ENCODE data around the gene R3HDM2. TPM values are rescaled to one million over a fixed set of nuclear protein-coding genes. Genes with fewer than 3 reads are reported as not detected.
A peak's percentile ranks its signal among the peaks of the same experiment; 100 is the strongest.

R3HDM2 gene
- total RNA-seq, 4 donors from 2014 or later: 30.3 to 41.5 (median 35.1) TPM

DNA sequence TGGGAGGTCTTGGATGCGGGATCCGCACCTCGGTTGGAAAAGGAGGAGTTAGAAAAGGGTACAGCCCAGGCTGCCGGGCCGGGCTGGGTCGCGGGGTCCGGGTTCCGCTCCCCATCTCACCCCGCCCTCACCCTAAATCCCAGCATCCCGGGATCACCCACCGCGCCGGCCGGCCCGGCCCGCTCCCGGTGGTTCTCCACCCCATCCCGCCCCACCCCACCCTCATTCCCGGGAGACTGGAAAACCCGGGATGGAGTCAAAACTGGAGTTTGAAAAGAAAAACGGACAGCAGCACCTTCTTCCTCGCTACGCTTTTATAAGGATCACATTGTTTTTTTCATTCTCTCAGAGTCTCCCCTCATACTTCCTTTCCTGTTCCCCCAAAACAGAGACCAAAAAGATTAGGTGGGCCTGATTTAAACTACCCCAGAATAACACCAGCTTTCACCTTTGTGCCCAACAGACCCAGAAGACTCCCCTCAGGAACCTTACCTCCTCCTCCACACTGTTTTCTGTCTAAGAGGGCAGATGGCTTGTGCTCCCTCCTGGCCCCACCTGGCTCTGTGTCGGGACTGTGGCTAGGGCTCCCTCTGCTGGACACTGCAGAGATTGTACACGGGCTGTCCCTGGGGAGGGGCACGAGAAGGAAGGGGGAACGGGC lies 31.5 kb upstream of the R3HDM2 start:
- TF ChIP-seq, protein P1, sequence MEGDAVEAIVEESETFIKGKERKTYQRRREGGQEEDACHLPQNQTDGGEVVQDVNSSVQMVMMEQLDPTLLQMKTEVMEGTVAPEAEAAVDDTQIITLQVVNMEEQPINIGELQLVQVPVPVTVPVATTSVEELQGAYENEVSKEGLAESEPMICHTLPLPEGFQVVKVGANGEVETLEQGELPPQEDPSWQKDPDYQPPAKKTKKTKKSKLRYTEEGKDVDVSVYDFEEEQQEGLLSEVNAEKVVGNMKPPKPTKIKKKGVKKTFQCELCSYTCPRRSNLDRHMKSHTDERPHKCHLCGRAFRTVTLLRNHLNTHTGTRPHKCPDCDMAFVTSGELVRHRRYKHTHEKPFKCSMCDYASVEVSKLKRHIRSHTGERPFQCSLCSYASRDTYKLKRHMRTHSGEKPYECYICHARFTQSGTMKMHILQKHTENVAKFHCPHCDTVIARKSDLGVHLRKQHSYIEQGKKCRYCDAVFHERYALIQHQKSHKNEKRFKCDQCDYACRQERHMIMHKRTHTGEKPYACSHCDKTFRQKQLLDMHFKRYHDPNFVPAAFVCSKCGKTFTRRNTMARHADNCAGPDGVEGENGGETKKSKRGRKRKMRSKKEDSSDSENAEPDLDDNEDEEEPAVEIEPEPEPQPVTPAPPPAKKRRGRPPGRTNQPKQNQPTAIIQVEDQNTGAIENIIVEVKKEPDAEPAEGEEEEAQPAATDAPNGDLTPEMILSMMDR (IDR thresholded peaks at IDR 0.05): peak; percentile 94 to 98 (median 97)
- TF ChIP-seq POLR2AphosphoS5 (IDR thresholded peaks at IDR 0.05) (peak; percentile 72 to 74), EP300 (IDR thresholded peaks at IDR 0.05) (no peak), POLR2A (IDR thresholded peaks at IDR 0.05; ENCODE audit: low read depth) (no peak)
- Histone ChIP-seq H3K27ac (replicated peaks in 1 of 4) (peak overlapping the region; percentile 80 to 85 (median 82)), H3K4me3 (peak overlapping the region; percentile 64 to 79 (median 66)), H3K9me3 (no peaks in the 10 kb centered on the region), H3K27me3 (peaks cover 0 to 18% (median 4%) of the 10 kb centered on the region in 4 donors), H3K36me3 (no peaks in the 10 kb centered on the region), H3K4me1 (peaks cover 23 to 44% (median 40%) of the 10 kb centered on the region in 4 donors)
- intact Hi-C loops (cut with DNase I): no loop called here
- 2% methylated on average over 16 of the region's 28 CpGs for WGBS
- no peak for DNase-seq (ENCODE audit: extremely low spot score)

DNA sequence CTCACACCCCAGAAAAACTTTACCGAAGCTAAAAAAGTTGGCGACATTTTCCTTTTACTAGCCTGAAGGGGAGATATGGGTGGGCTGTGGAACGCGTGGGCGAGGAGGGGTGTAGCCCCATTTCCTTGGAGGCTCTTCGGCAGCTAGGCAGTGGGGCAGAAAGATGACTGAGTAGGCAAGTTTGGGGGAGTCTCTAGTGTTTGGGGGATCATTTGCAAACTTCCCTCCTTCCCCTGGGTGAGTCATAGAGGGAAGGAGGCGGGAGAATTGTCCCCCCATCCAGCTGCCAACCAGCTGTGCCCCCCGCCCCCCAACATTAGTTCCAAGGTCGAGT lies 31.0 kb upstream of the R3HDM2 start:
- H3K36me3 ChIP-seq: no peaks in the 10 kb centered on the region
- peaks cover 0 to 14% (median 4%) of the 10 kb centered on the region in 4 donors for H3K27me3 ChIP-seq
- H3K4me3 ChIP-seq: peak overlapping the region; percentile 64 to 79 (median 66)
- WGBS: 0% methylated on average over 8 of the region's 9 CpGs
- no peak for TF ChIP-seq POLR2A (IDR thresholded peaks at IDR 0.05; ENCODE audit: low read depth)
- no peak for TF ChIP-seq POLR2AphosphoS5 (IDR thresholded peaks at IDR 0.05)
- TF ChIP-seq EP300 (IDR thresholded peaks at IDR 0.05): no peak
- TF ChIP-seq, protein P1 (IDR thresholded peaks at IDR 0.05): no peak
- no peak for DNase-seq (ENCODE audit: extremely low spot score)
- intact Hi-C loops (cut with DNase I): loop anchor here (2.0 kb wide), 1 partner anchor 87 kb away; no protein-coding TSS in a partner anchor
- peaks cover 23 to 44% (median 40%) of the 10 kb centered on the region in 4 donors for H3K4me1 ChIP-seq
- H3K27ac ChIP-seq (replicated peaks in 1 of 4): peak overlapping the region; percentile 80 to 85 (median 82)
- H3K9me3 ChIP-seq: no peaks in the 10 kb centered on the region

DNA sequence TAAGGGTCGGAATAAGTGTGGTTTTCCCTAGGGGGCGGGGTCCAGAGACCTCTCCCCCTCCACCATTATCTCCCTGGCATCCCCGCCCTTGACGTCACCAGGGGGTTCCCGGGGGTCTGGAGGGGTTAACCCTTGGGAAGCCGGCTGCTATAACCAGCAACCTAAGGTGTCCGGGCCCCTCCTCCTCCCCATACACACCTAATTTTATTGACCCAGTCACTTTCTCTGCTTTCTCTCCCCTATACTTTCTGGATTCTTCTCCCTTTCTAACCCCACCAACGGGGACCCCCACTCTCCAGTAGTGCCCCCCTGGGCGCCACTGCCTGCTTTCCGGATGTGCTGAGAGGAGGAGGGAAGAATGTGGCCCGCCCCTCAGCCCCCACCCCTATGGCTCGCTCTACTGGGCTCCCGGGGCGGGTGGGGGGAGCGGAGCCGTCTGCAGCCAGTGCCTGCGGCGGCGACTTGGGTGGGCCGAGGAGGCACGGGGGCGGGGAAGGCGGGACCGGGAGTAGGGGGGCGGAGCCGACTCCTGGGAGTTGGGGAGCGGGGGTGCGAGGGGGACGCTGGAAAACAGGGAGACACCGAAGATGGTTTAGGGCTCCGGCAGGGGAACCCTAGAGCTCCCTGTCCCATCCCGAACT lies 30.6 kb upstream of the R3HDM2 start:
- under 1% methylated on average over 20 of the region's 32 CpGs for WGBS
- H3K4me3 ChIP-seq: peak overlapping the region; percentile 64 to 79 (median 66)
- peaks cover 23 to 44% (median 40%) of the 10 kb centered on the region in 4 donors for H3K4me1 ChIP-seq
- H3K27me3 ChIP-seq: peaks cover 0 to 13% (median 4%) of the 10 kb centered on the region in 4 donors
- intact Hi-C loops (cut with DNase I): loop anchor here (2.0 kb wide), 1 partner anchor 87 kb away; no protein-coding TSS in a partner anchor
- no peak for TF ChIP-seq POLR2AphosphoS5 (IDR thresholded peaks at IDR 0.05)
- TF ChIP-seq, protein P1 (IDR thresholded peaks at IDR 0.05): no peak
- TF ChIP-seq POLR2A (IDR thresholded peaks at IDR 0.05; ENCODE audit: low read depth): no peak
- TF ChIP-seq EP300 (IDR thresholded peaks at IDR 0.05): no peak
- H3K36me3 ChIP-seq: no peaks in the 10 kb centered on the region
- DNase-seq (ENCODE audit: extremely low spot score): no peak
- no peaks in the 10 kb centered on the region for H3K9me3 ChIP-seq
- H3K27ac ChIP-seq (replicated peaks in 1 of 4): peak overlapping the region; percentile 80 to 85 (median 82)

DNA sequence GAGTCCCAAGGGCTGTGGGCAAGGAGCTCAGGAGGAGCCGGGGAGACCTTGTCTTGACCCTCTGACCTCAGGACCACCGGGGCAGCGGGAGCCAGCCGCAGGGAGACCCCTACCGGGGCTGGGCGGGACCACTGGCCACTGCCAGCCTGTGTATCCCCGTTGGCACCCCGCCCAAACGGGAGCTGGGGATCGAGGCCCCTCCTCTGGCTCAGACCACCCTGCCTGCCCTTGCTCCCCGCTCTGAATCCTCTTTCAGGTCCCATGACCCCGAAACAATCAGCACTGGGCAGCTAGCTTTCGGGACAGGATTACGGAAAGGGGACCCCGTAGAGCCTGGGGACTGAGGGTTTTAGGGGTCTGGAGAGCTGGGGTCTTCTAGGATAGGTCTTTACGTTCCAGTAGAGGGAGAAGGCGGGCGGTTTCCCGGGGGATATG lies 30.0 kb upstream of the R3HDM2 start:
- intact Hi-C loops (cut with DNase I): loop anchor here (2.0 kb wide), 1 partner anchor 88 kb away; no protein-coding TSS in a partner anchor
- Histone ChIP-seq H3K4me3 (peak overlapping the region; percentile 64 to 79 (median 66)), H3K27ac (replicated peaks in 1 of 4) (peak overlapping the region in 1 of 4 donors; percentile 83), H3K4me1 (peaks cover 23 to 44% (median 40%) of the 10 kb centered on the region in 4 donors), H3K36me3 (no peaks in the 10 kb centered on the region), H3K9me3 (no peaks in the 10 kb centered on the region), H3K27me3 (peaks cover 0 to 13% (median 4%) of the 10 kb centered on the region in 4 donors)
- WGBS: 3% methylated on average over 9 of the region's 19 CpGs
- TF ChIP-seq, protein P1 (IDR thresholded peaks at IDR 0.05): no peak
- TF ChIP-seq POLR2A (IDR thresholded peaks at IDR 0.05; ENCODE audit: low read depth) (no peak), EP300 (IDR thresholded peaks at IDR 0.05) (no peak)
- DNase-seq (ENCODE audit: extremely low spot score): no peak

Data from esophagus muscularis mucosa (tissue), 4 donors.